LNCAP (cell line): ENCODE measurements around the gene USP48.

Experiments used
- TF ChIP-seq, protein P1 (sequence below): fragments of 450-650 bp; IDR thresholded peaks from 2 replicates; pipeline ENCODE4 v1.5.1; 2017; ENCODE audit warnings: mild to moderate bottlenecking

Gene USP48

DNA sequence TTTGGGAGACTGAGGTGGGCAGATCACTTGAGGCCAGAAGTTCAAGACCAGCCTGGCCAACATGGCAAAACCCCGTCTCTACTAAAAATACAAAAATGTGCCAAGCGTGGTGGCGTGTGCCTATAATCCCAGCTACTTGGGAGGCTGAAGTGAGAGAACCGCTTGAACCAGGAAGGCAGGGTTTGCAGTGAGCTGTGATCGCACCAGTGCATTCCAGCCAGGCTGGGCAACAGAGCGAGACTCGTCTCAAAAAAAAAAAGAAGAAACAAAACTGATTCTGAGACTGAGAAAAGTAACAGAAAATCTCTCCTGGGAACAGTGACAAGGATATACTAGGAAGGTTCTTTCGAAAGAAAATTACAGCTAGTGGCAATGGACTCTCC, 20.9 kb downstream of the USP48 start:
- TF ChIP-seq, protein P1, sequence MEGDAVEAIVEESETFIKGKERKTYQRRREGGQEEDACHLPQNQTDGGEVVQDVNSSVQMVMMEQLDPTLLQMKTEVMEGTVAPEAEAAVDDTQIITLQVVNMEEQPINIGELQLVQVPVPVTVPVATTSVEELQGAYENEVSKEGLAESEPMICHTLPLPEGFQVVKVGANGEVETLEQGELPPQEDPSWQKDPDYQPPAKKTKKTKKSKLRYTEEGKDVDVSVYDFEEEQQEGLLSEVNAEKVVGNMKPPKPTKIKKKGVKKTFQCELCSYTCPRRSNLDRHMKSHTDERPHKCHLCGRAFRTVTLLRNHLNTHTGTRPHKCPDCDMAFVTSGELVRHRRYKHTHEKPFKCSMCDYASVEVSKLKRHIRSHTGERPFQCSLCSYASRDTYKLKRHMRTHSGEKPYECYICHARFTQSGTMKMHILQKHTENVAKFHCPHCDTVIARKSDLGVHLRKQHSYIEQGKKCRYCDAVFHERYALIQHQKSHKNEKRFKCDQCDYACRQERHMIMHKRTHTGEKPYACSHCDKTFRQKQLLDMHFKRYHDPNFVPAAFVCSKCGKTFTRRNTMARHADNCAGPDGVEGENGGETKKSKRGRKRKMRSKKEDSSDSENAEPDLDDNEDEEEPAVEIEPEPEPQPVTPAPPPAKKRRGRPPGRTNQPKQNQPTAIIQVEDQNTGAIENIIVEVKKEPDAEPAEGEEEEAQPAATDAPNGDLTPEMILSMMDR, result no peak

DNA sequence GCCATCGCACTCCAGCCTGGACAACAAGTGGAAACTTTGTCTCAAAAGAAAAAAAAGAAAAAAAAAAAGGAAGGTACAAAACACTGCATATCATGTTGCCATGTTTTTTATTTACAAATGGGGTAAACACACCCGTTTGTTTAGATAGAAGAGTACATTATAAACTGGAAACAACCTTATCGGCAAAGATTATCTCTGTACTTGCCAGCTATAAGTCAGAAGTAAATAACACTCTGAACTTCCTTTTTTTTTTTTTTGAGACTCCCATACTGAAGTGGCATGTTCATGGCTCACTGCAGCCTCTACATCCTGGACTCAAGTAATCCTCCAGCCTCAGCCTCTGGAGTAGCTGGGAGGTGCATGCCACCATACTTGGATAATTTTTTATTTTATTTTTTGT, 21.9 kb downstream of the USP48 start:
- TF ChIP-seq, protein P1, result no peak

- TF ChIP-seq, protein P1, result no peak
Measured at GRCh38 chr1:21759818-21760217, 23.1 kb downstream of the USP48 start.

GRCh38 chr1:21759182-21759581, 23.8 kb downstream of the USP48 start:
- TF ChIP-seq, protein P1, result no peak

DNA sequence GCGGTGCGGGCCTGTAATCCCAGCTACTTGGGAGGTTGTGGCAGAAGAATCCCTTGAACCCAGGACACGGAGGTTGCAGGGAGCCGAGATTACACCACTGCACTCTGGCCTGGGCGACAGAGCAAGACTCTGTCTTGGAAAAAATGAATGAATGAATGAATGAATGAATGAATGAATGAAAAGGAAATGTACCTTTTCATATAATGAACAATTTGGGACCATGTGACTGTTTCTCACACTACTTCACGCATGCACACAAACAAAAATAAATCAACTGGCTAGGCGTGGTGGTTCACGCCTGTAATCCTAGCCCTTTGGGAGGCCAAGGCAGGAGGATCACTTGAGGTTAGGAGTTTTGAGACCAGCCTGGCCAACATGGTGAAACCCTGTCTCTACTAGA, 24.3 kb downstream of the USP48 start:
- TF ChIP-seq, protein P1, result no peak

GRCh38 chr1:21756393-21757089, 26.4 kb downstream of the USP48 start:
- TF ChIP-seq, protein P1, result no peak

DNA sequence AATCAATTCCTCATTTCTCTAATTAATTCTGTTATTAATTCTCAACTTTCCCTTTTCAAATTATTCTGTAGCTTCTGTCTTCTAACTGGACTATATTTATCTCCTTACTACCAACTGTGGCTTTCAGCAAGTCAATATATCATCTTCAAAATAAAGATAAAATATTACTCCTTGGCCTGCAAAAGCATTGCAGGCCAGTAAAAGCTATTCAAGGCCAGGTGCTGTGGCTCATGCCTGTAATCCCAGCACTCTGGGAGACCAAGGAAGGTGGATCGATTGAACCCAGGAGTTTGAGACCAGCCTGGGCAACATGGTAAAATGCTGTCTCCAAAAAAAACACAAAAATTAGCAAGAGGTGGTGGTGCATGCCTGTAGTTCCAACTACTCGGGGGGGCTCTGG, 27.9 kb downstream of the USP48 start:
- TF ChIP-seq, protein P1, result no peak

DNA sequence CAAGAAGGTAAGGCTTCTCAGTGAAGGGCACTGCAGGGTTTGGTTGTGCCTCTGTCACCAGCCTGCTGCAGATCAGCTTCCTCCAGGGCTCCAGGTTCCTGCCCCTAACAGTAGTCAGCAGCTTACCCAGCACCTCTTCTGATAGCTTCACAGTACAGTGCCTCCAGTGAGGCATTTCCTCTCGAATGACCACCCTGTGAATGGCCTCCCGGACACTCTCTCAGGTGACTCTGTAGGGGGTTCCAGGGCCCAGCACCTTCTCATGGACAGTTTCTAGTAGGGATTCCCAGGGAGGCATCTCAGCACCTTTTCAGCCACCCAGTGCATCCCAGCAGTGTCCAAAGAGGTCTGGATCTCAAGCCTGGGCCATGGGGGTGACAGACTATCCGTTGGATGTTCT, 28.4 kb downstream of the USP48 start:
- TF ChIP-seq, protein P1, result no peak
